ENCODE measurements around the gene UBL3.

DNA sequence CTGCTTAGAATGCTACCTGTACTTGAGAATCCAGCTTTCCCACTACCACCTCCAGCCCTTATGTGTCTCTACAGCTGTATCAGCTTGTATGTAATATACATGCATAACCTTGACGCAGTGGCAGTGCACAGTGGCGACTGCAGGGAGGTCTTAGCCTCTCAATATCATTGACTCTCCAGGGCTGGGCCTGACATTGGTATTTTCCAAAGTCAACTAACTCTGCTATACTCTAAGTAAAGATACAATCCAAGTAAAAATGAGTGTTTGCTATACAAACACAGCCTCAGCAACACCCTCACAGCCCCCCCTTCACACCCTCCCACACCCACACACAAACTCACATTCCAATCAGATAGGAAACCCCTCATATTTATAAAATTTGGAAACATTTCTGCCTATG lies 6.7 kb upstream of the UBL3 start:
- no peak for TF ChIP-seq POLR2A (IDR thresholded peaks at IDR 0.05)
- TF ChIP-seq, protein P1, sequence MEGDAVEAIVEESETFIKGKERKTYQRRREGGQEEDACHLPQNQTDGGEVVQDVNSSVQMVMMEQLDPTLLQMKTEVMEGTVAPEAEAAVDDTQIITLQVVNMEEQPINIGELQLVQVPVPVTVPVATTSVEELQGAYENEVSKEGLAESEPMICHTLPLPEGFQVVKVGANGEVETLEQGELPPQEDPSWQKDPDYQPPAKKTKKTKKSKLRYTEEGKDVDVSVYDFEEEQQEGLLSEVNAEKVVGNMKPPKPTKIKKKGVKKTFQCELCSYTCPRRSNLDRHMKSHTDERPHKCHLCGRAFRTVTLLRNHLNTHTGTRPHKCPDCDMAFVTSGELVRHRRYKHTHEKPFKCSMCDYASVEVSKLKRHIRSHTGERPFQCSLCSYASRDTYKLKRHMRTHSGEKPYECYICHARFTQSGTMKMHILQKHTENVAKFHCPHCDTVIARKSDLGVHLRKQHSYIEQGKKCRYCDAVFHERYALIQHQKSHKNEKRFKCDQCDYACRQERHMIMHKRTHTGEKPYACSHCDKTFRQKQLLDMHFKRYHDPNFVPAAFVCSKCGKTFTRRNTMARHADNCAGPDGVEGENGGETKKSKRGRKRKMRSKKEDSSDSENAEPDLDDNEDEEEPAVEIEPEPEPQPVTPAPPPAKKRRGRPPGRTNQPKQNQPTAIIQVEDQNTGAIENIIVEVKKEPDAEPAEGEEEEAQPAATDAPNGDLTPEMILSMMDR (IDR thresholded peaks at IDR 0.05), result no peak

Measured in Peyer's patch (tissue), 4 donors.